NOMO-1 (cell line): ENCODE results near the gene ERC1.
"Not testable (repeated sequence)": the region's sequence is repeated elsewhere in the genome, so short reads cannot be mapped to it uniquely, and the experiment has no call there.

ENCODE experiments used
- DNase-seq, 2 experiments: peaks; one replicate each; lab custom pipeline; 2025; ENCODE audit not compliant: unreplicated experiment in 2 of 2; lab: John Stamatoyannopoulos, UW

The ERC1 gene

DNA sequence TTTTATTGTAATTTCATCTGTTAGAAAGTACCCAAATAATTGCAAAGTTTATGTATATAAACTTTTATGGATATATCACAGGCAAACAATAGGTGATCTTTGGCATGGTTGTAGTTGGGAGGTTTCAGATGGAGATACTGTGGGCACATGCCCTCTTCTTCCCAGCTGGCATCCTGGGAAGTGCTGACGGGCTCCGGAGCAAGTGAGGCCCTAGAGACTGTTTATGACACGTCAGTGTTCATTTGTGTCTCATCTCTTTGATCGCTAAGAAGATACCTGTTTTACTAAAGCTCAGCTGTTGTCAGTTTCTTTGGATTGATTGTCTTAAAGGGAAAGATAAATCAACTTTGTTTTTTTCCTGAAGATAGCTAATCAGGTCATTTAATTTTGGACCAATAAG, 315.8 kb downstream of the ERC1 start:
- DNase-seq = no peak

GRCh38 chr12:1307796-1308195, 316.8 kb downstream of the ERC1 start:
- no peak for DNase-seq

- DNase-seq = no peak
Observed at GRCh38 chr12:1309613-1310012, 318.6 kb downstream of the ERC1 start.

GRCh38 chr12:1310653-1311052, 319.6 kb downstream of the ERC1 start:
- no peak for DNase-seq

GRCh38 chr12:1311145-1311544, 320.1 kb downstream of the ERC1 start:
- no peak for DNase-seq

- no peak for DNase-seq
Observed at GRCh38 chr12:1313906-1314305, 322.9 kb downstream of the ERC1 start.

DNA sequence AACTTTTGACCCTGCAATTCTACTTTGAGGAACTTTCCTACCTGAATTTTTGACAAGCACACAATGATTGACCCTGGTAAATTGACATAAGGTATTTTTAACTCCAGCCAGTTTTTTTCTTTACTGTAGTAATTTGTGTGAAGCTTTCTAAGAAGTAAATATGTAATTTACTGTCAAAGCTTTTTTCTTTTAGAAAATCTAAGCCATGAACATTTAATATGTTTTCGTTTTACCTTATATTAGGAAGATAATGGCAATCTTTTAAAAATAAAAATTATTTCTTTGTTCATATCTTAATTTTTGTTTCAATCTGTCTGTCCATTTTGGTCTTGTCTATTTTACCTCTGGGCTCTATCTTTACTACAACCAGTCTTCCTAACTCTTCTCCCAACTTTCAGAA, 323.5 kb downstream of the ERC1 start:
- DNase-seq = no peak

DNA sequence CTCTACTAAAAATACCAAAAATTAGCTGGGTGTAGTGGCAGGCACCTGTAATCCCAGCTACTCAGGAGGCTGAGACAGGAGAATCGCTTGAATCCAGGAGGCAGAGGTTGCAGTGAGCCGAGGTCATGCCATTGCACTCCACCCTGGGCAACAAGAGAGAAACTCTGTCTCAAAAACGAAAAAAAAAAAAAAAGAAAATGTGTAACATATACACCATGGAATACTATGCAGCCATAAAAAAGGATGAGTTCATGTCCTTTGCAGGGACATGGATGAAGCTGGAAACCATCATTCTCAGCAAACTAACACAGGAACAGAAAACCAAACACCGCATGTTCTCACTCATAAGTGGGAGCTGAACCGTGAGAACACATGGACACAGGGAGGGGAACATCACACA, 326.0 kb downstream of the ERC1 start:
- DNase-seq = not testable (repeated sequence)

DNA sequence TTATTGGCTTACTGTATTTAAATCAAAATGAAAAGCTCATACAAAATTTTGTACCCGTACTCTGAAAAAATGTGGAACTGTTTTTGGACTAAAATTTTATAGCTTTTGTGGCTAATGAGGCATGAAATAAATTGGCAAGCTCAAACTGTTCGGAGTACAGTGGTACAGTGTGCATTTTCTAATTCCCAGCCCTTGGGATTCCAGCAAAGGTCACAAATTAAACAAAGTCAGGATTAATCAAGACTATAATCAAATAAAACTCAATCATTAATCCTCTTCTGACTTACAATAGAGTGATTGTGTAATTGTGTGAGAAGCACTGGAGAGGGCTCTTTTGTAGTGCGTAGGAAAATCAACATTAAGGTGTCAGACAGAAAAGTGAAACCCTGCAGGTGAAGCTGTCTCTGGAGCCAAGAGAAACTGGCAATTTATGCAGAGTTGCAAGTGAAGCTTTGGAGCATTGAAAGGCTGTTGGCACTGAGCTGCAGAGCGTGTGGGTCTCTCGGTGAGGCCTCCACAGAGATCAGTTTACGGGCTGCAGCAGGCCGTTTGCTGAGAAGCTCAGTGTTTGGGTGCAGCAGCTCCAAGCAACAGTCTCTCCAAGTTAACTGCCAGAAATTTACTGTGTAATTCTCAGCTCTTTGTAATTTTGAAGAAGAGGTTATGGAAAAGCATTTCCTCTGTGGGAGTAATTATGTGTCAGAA, 327.5 kb downstream of the ERC1 start:
- DNase-seq = no peak

DNA sequence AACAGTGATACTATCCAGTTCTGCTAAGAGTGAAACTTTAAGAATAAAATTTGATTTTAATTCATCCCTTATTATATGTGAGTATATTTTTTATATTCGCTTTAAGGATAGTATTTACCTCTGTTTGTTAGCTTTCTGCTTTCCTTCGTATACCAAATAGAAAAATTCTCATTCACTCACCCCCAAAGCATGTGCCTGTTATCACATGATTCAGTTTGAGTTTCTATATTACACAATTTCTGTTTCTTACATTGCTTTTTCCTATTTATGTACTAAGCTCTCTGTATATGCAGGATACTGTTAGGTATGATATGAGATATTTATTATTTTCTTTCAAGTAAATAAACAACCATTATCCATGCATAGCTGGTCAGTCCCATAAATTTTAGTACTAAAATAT, 328.2 kb downstream of the ERC1 start:
- peak; percentile 4 to 40 for DNase-seq

GRCh38 chr12:1320021-1320420, 329.0 kb downstream of the ERC1 start:
- DNase-seq = no peak

DNA sequence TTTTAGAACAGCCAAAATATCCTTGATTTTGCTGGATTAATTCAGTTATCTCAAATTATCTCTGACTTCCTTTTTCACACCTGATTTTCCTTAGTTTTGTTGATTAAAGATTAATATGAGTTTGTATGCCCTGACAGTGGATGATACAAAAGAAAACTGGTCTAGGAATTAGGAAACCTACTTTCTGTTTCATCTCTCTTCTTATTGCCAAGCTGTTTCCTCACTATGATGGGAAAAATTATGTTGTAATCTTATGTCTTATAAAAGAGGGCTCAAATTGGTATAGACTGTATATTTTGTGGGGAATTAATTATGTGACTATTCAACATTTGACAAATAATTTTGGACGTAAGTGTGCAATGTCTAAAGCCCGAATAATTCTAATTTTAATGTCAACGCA, 331.8 kb downstream of the ERC1 start:
- no peak for DNase-seq

- DNase-seq = no peak
Observed at GRCh38 chr12:1324099-1324498, 333.1 kb downstream of the ERC1 start.

DNA sequence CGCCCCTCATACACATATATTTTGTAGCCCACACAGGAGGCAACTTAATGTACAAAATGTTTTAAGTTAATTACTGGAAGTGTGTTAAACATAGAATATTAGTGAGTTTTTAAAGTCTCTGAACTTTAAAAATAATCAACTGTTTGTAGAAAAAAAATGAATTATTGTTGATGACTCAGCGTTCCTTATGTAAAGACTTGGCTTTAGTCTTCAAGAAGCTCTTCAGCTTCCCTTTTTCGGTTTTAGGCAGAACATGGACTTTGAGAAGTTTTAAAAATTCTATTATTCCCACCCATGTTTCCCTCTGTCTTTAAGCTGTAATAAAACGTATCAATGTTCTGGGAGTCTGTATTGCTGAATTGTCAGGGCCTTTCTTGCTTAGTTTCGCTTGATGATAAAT, 333.9 kb downstream of the ERC1 start:
- peak in 1 of 2 experiments; percentile 71 for DNase-seq

- no peak for DNase-seq
Observed at GRCh38 chr12:1325666-1326065, 334.6 kb downstream of the ERC1 start.

- DNase-seq = no peak
Observed at GRCh38 chr12:1326258-1326657, 335.2 kb downstream of the ERC1 start.

DNA sequence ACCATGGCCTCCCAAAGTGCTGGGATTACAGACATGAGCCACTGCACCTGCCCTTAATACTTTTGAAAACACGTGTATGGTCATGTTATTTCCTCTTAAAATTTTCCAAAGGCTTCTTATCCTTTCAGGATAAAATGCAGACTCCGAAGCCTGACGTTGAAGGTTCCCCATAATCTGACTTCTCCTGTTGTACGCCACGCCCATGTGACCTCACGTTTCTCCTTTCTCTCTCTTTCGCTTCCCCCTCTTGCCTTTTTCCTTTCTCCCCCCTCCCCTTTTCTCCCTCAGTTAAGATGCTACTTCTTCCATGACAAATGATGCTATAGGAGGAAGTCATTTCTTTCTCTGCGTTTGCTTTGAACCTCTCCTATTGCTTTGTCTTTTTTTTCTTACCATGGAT, 337.4 kb downstream of the ERC1 start:
- DNase-seq = peak; percentile 76 to 89

- DNase-seq = no peak
Observed at GRCh38 chr12:1329784-1330476, 338.9 kb downstream of the ERC1 start.

DNA sequence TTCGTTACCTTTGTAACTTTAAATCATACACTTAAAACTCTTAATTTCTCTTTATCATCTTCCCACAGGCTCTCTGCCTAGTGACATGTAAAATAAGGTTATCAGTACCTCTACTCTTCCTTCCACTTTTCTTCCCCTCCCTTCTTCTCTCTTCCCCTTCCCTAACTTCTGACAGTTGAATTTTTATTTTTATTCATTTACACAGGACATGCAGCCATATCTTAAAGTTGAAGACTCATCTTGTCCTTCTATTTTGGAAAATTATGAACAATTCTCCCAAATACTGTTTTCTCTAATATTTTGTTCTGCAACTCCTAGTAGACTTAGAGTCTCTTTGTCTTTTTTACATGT, 339.4 kb downstream of the ERC1 start:
- no peak for DNase-seq

- no peak for DNase-seq
Observed at GRCh38 chr12:1332327-1332726, 341.3 kb downstream of the ERC1 start.

DNA sequence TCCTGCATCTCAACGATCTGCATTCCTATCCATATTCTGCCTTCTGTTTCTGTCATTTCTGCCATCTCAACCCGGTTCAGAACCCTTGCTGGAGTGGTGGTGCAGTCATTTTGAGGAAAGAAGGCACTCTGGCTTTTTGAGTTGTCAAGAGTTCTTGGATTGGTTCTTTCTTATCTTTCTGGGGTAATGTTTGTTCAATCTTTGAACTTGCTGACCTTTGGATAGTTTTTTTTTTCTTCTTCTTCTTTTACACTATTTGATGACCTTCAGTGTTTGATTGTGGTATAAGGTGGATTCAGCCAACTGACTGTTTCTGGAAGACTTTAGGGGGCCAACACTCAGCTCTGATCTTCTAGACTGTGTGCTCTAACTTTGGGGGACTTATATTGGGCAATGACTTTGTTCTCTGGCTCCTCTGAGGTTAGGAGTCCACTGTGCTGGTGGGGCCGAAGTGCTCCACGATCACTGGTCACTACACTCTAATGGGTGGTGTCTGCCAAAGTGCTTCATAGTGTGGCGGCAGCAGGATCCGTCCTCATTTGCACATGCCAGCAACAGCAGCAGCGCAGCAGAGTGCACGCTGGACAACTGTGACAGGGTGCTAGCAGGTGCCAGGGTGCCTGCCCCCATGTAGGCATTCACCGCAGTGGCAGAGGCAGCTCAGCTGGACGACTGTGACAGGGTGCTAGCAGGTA, 347.6 kb downstream of the ERC1 start:
- no peak for DNase-seq

DNA sequence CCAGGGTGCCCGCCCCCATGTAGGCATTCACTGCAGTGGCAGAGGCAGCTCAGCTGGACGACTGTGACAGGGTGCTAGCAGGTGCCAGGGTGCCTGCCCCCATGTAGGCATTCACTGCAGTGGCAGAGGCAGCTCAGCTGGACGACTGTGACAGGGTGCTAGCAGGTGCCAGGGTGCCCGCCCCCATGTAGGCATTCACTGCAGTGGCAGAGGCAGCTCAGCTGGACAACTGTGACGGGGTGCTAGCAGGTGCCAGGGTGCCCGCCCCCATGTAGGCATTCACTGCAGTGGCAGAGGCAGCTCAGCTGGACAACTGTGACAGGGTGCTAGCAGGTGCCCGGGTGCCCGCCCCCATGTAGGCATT, 348.1 kb downstream of the ERC1 start:
- not testable (repeated sequence) for DNase-seq
